Activated gamma-delta T cell treated with anti-CD3 and anti-CD28 coated beads, Interleukin-2, amount 50 U/mL, for 16 hours (primary cell): ENCODE results near the gene CIC.
"Not testable (repeated sequence)": the region's sequence is repeated elsewhere in the genome, so short reads cannot be mapped to it uniquely, and the experiment has no call there.

Experiments
- DNase-seq: peaks from one replicate; pipeline ENCODE4 v3.0.0-alpha.2; 2020; ENCODE audit warnings: low read depth

Gene CIC

GRCh38 chr19:42313096-42313839 is 44.2 kb downstream of the CIC start, which contains the start of gene TMEM145:
TSS of gene TMEM145 (plus strand) at chr19:42313309. CDS start at chr19:42313377, 68 bp downstream.
- no peak for DNase-seq

- DNase-seq: no peak
Observed at GRCh38 chr19:42313840-42314755, 45.0 kb downstream of the CIC start.

DNA sequence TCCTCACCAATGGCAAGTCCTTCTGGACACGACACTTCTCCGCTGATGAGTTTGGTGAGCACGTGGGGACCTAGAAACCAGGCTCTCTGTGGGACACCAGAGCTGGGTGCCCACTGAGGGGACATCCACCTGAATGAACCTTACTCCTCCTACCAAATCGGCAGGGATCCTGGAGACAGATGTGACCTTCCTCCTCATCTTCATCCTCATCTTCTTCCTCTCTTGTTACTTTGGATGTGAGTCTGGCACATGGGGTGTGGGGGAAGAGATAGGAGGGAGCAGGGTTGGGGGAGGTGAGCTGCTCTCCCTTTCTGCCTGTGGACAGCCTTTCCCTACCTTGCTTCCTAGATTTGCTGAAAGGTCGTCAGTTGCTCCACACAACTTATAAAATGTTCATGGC is 46.0 kb downstream of the CIC start:
- no peak for DNase-seq

DNA sequence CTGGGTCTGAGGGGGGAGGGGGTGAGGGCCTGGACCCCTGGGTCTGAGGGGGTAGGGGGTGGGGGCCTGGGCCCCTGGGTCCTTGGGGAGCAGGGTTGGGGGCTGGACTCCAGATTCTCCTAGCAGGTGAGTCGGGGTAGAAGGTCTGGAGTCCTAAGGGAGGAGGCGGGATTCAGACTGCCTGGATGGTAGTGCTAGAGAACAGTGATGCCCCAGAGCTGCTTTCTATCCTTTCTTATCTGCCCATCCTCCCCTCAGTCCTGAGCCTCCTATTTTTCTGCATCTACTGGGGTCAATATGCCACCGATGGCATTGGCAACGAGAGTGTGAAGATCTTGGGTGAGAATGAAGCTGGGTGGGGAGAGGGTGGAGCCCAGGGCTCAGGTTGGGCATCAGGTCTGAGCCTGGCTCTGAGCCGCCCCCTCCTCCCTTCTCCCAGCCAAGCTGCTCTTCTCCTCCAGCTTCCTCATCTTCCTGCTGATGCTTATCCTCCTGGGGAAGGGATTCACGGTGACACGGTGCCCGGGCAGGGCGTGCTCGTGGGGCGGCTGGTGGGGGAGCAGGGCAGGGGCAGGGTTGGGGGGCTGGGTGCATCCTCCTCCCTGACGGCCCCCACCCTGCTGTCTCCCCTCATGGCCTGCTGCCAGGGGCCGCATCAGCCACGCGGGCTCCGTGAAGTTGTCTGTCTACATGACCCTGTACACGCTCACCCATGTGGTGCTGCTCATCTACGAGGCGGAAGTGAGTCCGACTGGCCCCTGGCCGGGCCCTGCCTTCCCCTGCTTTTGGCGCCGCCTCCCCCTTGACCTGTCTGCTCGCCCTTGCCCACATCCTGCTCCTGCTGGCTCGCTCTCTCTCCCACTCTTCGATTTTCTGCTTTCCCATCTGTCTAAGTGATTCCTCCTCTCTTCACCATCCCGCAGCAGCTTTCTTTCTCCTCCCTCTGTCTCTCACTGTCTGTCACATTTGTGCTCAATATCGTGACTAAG is 47.5 kb downstream of the CIC start:
- no peak for DNase-seq

DNA sequence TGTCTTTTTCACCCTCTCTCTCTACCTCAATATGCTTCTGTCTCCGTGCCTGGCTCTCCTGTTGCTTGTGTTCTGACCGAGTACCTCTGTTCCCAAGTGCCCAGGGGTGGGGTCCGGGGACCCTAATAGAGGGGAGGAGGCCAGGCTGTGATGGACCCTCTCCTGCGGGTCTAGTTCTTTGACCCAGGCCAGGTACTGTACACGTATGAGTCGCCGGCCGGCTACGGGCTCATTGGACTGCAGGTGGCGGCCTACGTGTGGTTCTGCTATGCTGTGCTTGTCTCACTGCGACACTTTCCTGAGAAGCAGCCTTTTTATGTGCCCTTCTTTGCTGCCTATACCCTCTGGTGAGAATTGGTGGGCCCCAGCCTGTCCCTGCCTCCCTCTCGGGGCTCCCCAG is 48.5 kb downstream of the CIC start:
- DNase-seq: no peak

- DNase-seq: no peak
Observed at GRCh38 chr19:42322305-42322704, 53.3 kb downstream of the CIC start.

DNA sequence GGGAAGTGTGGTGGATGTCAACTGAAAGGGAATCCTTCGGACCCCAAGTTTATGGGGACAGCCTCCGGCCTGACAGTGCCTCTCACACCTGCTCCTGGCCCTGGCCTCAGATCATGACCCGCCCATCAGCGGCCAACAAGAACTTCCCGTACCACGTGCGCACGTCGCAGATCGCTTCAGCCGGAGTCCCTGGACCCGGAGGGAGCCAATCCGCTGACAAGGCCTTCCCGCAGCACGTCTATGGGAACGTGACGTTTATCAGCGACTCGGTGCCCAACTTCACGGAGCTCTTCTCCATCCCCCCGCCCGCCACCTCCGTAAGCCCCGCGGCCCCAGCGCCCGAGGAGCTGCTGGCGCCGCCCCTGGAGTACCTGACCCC is 54.4 kb downstream of the CIC start:
- no peak for DNase-seq

GRCh38 chr19:42323852-42324654 is 55.0 kb downstream of the CIC start:
- no peak for DNase-seq

- no peak for DNase-seq
Observed at GRCh38 chr19:42324655-42325307, 55.7 kb downstream of the CIC start.

GRCh38 chr19:42325308-42325895 is 56.4 kb downstream of the CIC start, which contains the start of gene MEGF8:
TSS of gene MEGF8 (plus strand) at chr19:42325635. CDS start at chr19:42326244, 609 bp downstream.
- peak; percentile 96 for DNase-seq

DNA sequence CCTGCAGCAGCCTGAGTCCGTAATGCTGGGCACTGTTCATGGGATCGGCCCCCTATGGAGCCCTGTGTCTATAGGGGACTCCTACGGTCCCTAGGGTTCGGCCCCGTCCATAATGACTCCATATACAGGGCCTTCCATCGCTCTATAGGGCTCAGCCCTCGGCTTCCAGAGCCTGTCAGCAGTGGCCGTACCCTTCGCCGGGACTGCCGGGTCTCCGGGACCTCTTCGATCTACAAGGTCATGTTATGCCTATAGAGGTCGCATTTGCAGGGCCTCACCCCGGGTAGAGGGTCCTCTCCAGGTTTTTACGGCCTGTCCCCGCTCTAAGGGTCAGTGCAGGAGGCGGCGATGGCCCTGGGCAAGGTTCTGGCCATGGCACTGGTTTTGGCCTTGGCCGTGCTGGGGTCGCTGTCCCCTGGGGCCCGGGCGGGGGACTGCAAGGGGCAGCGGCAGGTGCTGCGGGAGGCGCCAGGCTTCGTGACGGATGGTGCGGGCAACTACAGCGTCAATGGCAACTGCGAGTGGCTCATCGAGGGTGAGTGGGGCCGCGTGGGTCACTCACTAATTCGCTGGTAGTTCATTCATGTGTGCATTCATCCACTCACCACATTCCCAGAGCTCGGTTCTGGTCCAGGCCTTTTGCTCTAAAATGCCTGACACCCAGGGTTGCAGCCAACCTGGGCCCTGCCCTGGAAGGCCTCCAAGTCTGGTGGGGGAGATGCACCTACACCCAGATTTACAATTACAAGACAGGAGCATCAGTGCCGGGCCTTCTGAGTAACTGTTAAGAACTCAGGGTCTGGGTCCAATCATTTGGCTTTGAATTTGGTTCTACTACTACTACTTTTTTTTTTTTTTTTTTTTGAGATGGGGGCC is 57.1 kb downstream of the CIC start:
- DNase-seq: no peak

GRCh38 chr19:42326969-42327368 is 57.9 kb downstream of the CIC start:
- no peak for DNase-seq

DNA sequence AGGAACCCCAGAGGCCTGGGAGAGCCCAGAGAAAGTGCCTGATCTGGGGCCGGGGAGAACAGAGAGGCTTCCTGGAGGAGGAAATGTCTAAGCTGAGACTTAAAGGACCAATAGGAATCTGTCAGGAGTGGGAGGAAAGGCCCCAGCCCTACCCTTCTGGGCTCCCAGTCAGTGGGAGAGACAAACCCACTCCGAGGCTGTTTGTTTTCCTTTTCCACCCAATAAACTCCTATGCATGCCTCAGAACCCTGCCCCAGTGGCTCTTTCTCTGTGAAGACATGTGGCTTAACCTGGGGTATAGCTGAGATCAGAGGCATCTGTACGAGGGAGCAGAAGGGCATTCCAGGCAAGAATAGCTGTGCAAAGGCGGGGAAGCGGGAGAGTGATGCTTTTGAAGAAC is 58.3 kb downstream of the CIC start:
- no peak for DNase-seq

DNA sequence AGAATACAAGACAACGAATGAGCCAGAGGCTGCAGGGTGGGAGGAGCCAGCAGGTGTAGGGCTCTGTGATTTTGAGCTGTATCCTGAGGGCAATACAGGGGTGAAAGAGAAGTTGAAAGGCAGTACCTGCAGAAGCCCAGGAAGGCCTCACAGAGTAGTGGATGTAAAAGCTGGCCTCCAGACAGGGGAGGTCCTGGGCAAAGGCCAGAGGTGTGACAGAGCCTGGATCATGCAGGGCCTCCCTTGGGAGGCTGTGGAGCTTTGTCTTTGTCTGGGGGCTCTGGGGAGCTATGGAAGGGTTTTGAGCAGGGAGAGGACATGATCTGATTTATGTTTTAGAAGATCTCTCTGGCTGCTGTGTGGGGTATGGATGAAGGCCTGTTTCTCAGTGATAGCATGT is 59.1 kb downstream of the CIC start:
- no peak for DNase-seq

GRCh38 chr19:42328854-42329253 is 59.8 kb downstream of the CIC start:
- no peak for DNase-seq

GRCh38 chr19:42330241-42330711 is 61.2 kb downstream of the CIC start:
- no peak for DNase-seq

- DNase-seq: not testable (repeated sequence)
Observed at GRCh38 chr19:42331333-42331732, 62.3 kb downstream of the CIC start.

DNA sequence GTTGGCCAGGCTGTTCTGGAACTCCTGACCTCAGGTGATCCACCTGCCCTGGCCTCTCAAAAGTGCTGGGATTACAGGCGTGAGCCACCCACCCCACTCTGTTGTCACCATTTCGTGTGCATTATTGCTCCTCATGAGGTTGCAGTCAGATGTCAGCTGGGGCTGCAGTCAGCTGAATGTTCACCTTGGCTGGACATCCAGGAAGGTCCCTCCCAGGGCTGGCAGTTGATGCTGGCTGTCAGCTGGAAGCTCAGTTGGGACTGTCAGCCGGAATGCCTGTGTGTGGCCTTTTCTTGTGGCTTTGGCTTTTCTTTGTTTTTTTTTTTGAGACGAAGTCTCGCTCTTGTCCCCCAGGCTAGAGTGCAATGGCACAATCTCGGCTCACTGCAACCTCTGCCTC is 63.0 kb downstream of the CIC start:
- DNase-seq: no peak

- no peak for DNase-seq
Observed at GRCh38 chr19:42333018-42333417, 64.0 kb downstream of the CIC start.
